ENCODE measurements around the gene PPIP5K1.
"Not testable (repeated sequence)": the region's sequence is repeated elsewhere in the genome, so short reads cannot be mapped to it uniquely, and the experiment has no call there.

The PPIP5K1 gene

GRCh38 chr15:43589778-43590466 is at the start of gene PPIP5K1:
Gene PPIP5K1, minus strand, starts transcription at chr15:43590208. Its CDS starts 5,704 bp downstream, at chr15:43584504.
- not testable (repeated sequence) for DNase-seq (ENCODE audit: low spot score)

GRCh38 chr15:43638464-43639204 is 48.6 kb upstream of the PPIP5K1 start:
- DNase-seq (ENCODE audit: low spot score) = not testable (repeated sequence)

- not testable (repeated sequence) for DNase-seq (ENCODE audit: low spot score)
These were observed 36.9 kb upstream of the PPIP5K1 start for GRCh38 chr15:43626937-43627336.

- no peak for DNase-seq (ENCODE audit: low spot score)
These were observed 35.1 kb upstream of the PPIP5K1 start for GRCh38 chr15:43625106-43625505.

- not testable (repeated sequence) for DNase-seq (ENCODE audit: low spot score)
These were observed 32.2 kb upstream of the PPIP5K1 start for GRCh38 chr15:43622068-43622799.

- not testable (repeated sequence) for DNase-seq (ENCODE audit: low spot score)
These were observed 28.7 kb upstream of the PPIP5K1 start, which contains the start of gene STRC for GRCh38 chr15:43618700-43619099. Gene STRC, minus strand, starts transcription at chr15:43618800. Its CDS starts 78 bp downstream, at chr15:43618722.

GRCh38 chr15:43617750-43618149 is 27.7 kb upstream of the PPIP5K1 start:
- DNase-seq (ENCODE audit: low spot score) = not testable (repeated sequence)

- not testable (repeated sequence) for DNase-seq (ENCODE audit: low spot score)
These were observed 12.2 kb upstream of the PPIP5K1 start for GRCh38 chr15:43602233-43602632.

GRCh38 chr15:43600200-43600599 is 10.2 kb upstream of the PPIP5K1 start:
- not testable (repeated sequence) for DNase-seq (ENCODE audit: low spot score)

GRCh38 chr15:43599131-43599530 is 9.1 kb upstream of the PPIP5K1 start:
- not testable (repeated sequence) for DNase-seq (ENCODE audit: low spot score)

- not testable (repeated sequence) for DNase-seq (ENCODE audit: low spot score)
These were observed 3.6 kb upstream of the PPIP5K1 start, which contains the start of gene CKMT1B for GRCh38 chr15:43593328-43594190. Gene CKMT1B, plus strand, starts transcription at chr15:43594027. Its CDS starts 192 bp downstream, at chr15:43594219.

- DNase-seq (ENCODE audit: low spot score) = not testable (repeated sequence)
These were observed 2.8 kb upstream of the PPIP5K1 start for GRCh38 chr15:43592841-43593240.

- not testable (repeated sequence) for DNase-seq (ENCODE audit: low spot score)
These were observed 15.4 kb downstream of the PPIP5K1 start for GRCh38 chr15:43574607-43575006.

GRCh38 chr15:43566615-43567014 is 23.4 kb downstream of the PPIP5K1 start:
- DNase-seq (ENCODE audit: low spot score) = not testable (repeated sequence)

GRCh38 chr15:43563793-43564192 is 26.2 kb downstream of the PPIP5K1 start:
- DNase-seq (ENCODE audit: low spot score) = not testable (repeated sequence)

- DNase-seq (ENCODE audit: low spot score) = not testable (repeated sequence)
These were observed 27.3 kb downstream of the PPIP5K1 start for GRCh38 chr15:43562753-43563152.

- no peak for DNase-seq (ENCODE audit: low spot score)
These were observed 37.0 kb downstream of the PPIP5K1 start for GRCh38 chr15:43552986-43553385.

- DNase-seq (ENCODE audit: low spot score) = no peak
These were observed 37.8 kb downstream of the PPIP5K1 start for GRCh38 chr15:43552256-43552655.

GRCh38 chr15:43550527-43551363 is 39.3 kb downstream of the PPIP5K1 start:
- no peak for DNase-seq (ENCODE audit: low spot score)

GRCh38 chr15:43547539-43547938 is 42.5 kb downstream of the PPIP5K1 start:
- no peak for DNase-seq (ENCODE audit: low spot score)

Measured in left forelimb (tissue), 1 donor.